Natural killer cell (primary cell): ENCODE data around the gene BICC1. TPM values are rescaled to one million over a fixed set of nuclear protein-coding genes. Genes with fewer than 3 reads are reported as not detected.

Source experiments
- ATAC-seq, 3 donors: fragments of 150-1000 bp in 2 of 3; fragments of 200-7000 bp in 1 of 3; cut with Tn5 transposase; 1 replicate in 1 of 3; 2 replicates in 2 of 3; pipeline ENCODE4 v1.10.0; 2021; ENCODE audit warnings: mild to moderate bottlenecking in 2 of 3, moderate library complexity in 2 of 3
- DNase-seq, 2 donors: peaks; one replicate each; pipeline versions ENCODE4 v3.0.0 to v3.0.0-alpha.2; 2013 to 2021; ENCODE audit warnings: mixed read lengths in 1 of 2
- H3K27ac ChIP-seq: one replicate; pipeline ENCODE4 v1.5.1; 2013; ENCODE audit warnings: mild to moderate bottlenecking, low read length
- H3K27me3 ChIP-seq: one replicate; pipeline ENCODE4 v1.6.1; 2013; ENCODE audit warnings: low read length; ENCODE audit not compliant: control insufficient read depth, insufficient read depth
- H3K36me3 ChIP-seq: one replicate; pipeline ENCODE4 v1.6.1; 2013; ENCODE audit warnings: low read length; ENCODE audit not compliant: control insufficient read depth, insufficient read depth
- H3K4me1 ChIP-seq: one replicate; pipeline ENCODE4 v1.6.1; 2013; ENCODE audit warnings: low read length; ENCODE audit not compliant: control insufficient read depth, insufficient read depth
- H3K4me3 ChIP-seq: one replicate; pipeline ENCODE4 v1.5.1; 2013; ENCODE audit warnings: low read length
- H3K9me3 ChIP-seq: one replicate; pipeline ENCODE4 v1.6.1; 2013; ENCODE audit warnings: low read length; ENCODE audit not compliant: control insufficient read depth, insufficient read depth
- H3K27ac Mint-ChIP-seq, 2 donors: one replicate each; pipeline ENCODE4 v1.8.0; 2022; ENCODE audit warnings: mild to moderate bottlenecking in 2 of 2, mixed read lengths in 2 of 2, moderate library complexity in 1 of 2
- H3K27me3 Mint-ChIP-seq, 2 donors: one replicate each; pipeline ENCODE4 v1.8.0; 2022; ENCODE audit warnings: low read depth in 2 of 2, mixed read lengths in 2 of 2
- H3K36me3 Mint-ChIP-seq: one replicate; pipeline ENCODE4 v1.8.0; 2022; ENCODE audit warnings: mixed read lengths
- H3K4me1 Mint-ChIP-seq, 2 donors: one replicate each; pipeline ENCODE4 v1.8.0; 2022; ENCODE audit warnings: mixed read lengths in 2 of 2
- H3K4me3 Mint-ChIP-seq: one replicate; pipeline ENCODE4 v1.8.0; 2022; ENCODE audit warnings: mild to moderate bottlenecking, moderate library complexity, mixed read lengths
- H3K9me3 Mint-ChIP-seq, 2 donors: one replicate each; pipeline ENCODE4 v1.8.0; 2022; ENCODE audit warnings: mixed read lengths in 2 of 2
- CTCF ChIP-seq: fragments of 200-600 bp; IDR thresholded peaks from one replicate; pipeline ENCODE4 v1.8.0; 2022; ENCODE audit warnings: antibody characterized with exemption
- WGBS: methylation state at CpG from one replicate; pipeline ENCODE4 v1.1.7; 2013; ENCODE audit warnings: missing lambda C conversion rate; ENCODE audit not compliant: insufficient coverage; 5-methylcytosine and 5-hydroxymethylcytosine counted together
- intact Hi-C: fragments of 100-400 bp; cut with micrococcal nuclease; formaldehyde crosslinking; loops from one replicate; pipeline ENCODE4 v1.14.2; 2022
- total RNA-seq, 4 donors: library from RNA; stranded (reverse); fragments of 120-200 nt in 1 of 4; gene quantifications; one replicate each; pipeline versions ENCODE4 v1.2.3 to v1.2.4, GENCODE V29; 2013 to 2022

Gene BICC1
- total RNA-seq, 3 donors from 2014 or later (not counting 1 experiment from before 2014, with no cell fraction given), result 0.14 TPM; not detected in 2

- Histone ChIP-seq H3K27ac (peak overlapping the region; percentile 39), H3K4me1 (no peaks in the 10 kb centered on the region), H3K36me3 (no peaks in the 10 kb centered on the region), H3K27me3 (no peaks in the 10 kb centered on the region), H3K4me3 (peak overlapping the region; percentile 5), H3K9me3 (no peaks in the 10 kb centered on the region)
- H3K36me3 Mint-ChIP-seq, result no peaks in the 10 kb centered on the region
- peak overlapping the region in 1 of 2 donors; percentile 77 for H3K27ac Mint-ChIP-seq
- H3K4me3 Mint-ChIP-seq, result no peak overlapping the region
- peaks cover 0 to 12% of the 10 kb centered on the region in 2 donors for H3K9me3 Mint-ChIP-seq
- no peaks in the 10 kb centered on the region for H3K27me3 Mint-ChIP-seq
- WGBS, result 100% methylated on average over 1 of the region's 3 CpGs
- no peak for TF ChIP-seq CTCF
- intact Hi-C loops, result no loop called here
- ATAC-seq, result no peak
- H3K4me1 Mint-ChIP-seq, result peaks cover 0 to 31% of the 10 kb centered on the region in 2 donors
- no peak for DNase-seq
These were observed 152.7 kb downstream of the BICC1 start for GRCh38 chr10:58665361-58665760.

GRCh38 chr10:58666024-58666423 is 153.4 kb downstream of the BICC1 start:
- TF ChIP-seq CTCF, result no peak
- peak overlapping the region; percentile 39 for H3K27ac ChIP-seq
- WGBS, result 2% methylated on average over 3 of the region's 3 CpGs
- H3K36me3 ChIP-seq, result no peaks in the 10 kb centered on the region
- H3K9me3 ChIP-seq, result no peaks in the 10 kb centered on the region
- ATAC-seq, result peak in 1 of 3 donors; percentile 75
- H3K9me3 Mint-ChIP-seq, result peaks cover 0 to 15% of the 10 kb centered on the region in 2 donors
- no peaks in the 10 kb centered on the region for H3K27me3 Mint-ChIP-seq
- peak overlapping the region in 1 of 2 donors; percentile 77 for H3K27ac Mint-ChIP-seq
- peak in 1 of 2 donors; percentile 41 for DNase-seq
- H3K4me1 Mint-ChIP-seq, result peaks cover 0 to 25% of the 10 kb centered on the region in 2 donors
- H3K4me3 ChIP-seq, result peak overlapping the region; percentile 5
- H3K36me3 Mint-ChIP-seq, result no peaks in the 10 kb centered on the region
- intact Hi-C loops, result no loop called here
- peak overlapping the region; percentile 75 for H3K4me3 Mint-ChIP-seq
- no peaks in the 10 kb centered on the region for H3K4me1 ChIP-seq
- no peaks in the 10 kb centered on the region for H3K27me3 ChIP-seq

GRCh38 chr10:58667658-58668310 is 155.1 kb downstream of the BICC1 start:
- Histone ChIP-seq H3K4me1 (no peaks in the 10 kb centered on the region), H3K9me3 (no peaks in the 10 kb centered on the region), H3K36me3 (no peaks in the 10 kb centered on the region), H3K27me3 (no peaks in the 10 kb centered on the region), H3K4me3 (no peak overlapping the region), H3K27ac (no peak overlapping the region)
- Mint-ChIP-seq H3K9me3 (peaks cover 0 to 23% of the 10 kb centered on the region in 2 donors), H3K36me3 (no peaks in the 10 kb centered on the region), H3K27ac (no peak overlapping the region), H3K4me3 (no peak overlapping the region), H3K27me3 (no peaks in the 10 kb centered on the region), H3K4me1 (peaks cover 0 to 21% of the 10 kb centered on the region in 2 donors)
- intact Hi-C loops, result no loop called here
- DNase-seq (no peak), ATAC-seq (no peak)
- TF ChIP-seq CTCF, result no peak
- WGBS, result 92% methylated on average over 3 of the region's 3 CpGs

- Mint-ChIP-seq H3K36me3 (no peaks in the 10 kb centered on the region), H3K4me1 (no peaks in the 10 kb centered on the region), H3K27me3 (no peaks in the 10 kb centered on the region), H3K27ac (no peak overlapping the region), H3K9me3 (peaks cover 3 to 21% of the 10 kb centered on the region in 2 donors), H3K4me3 (no peak overlapping the region)
- no peak overlapping the region for H3K27ac ChIP-seq
- DNase-seq, result no peak
- no peaks in the 10 kb centered on the region for H3K36me3 ChIP-seq
- H3K4me3 ChIP-seq, result no peak overlapping the region
- H3K9me3 ChIP-seq, result peaks cover 12% of the 10 kb centered on the region
- no peaks in the 10 kb centered on the region for H3K27me3 ChIP-seq
- no peaks in the 10 kb centered on the region for H3K4me1 ChIP-seq
- no peak for TF ChIP-seq CTCF
- no peak for ATAC-seq
- intact Hi-C loops, result no loop called here
These were observed 160.2 kb downstream of the BICC1 start for GRCh38 chr10:58672845-58673244.
